Inflammatory macrophage treated with lipopolysaccharide for 4 hours (primary cell): ENCODE results near the gene TEN1.

Source experiments
- DNase-seq: peaks from one replicate; pipeline ENCODE4 v3.0.0-alpha.2; 2020

Gene TEN1

DNA sequence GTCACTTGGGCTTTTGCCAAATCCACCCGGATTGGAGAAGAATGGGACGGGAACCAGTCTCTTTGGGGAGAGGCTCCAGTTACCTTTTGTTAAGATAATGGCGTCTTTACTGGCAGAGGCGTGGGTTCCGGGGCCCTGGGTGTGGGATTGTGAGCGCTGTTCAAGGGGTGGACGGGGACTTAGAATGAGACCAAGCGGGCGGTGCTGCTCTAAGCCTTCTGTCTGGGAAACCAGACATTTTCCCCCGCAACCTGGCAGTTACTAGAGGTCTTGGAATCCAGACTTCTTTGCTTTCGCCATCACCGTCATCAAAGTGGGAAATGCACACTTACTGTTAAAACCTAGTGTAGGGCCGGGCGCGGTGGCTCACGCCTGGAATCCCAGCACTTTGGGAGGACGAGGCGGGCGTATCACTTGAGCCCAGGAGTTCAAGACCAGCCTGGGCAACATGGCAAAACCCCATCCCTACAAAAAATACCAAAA, 706 bp downstream of the TEN1 start:
- DNase-seq: peak; percentile 39

DNA sequence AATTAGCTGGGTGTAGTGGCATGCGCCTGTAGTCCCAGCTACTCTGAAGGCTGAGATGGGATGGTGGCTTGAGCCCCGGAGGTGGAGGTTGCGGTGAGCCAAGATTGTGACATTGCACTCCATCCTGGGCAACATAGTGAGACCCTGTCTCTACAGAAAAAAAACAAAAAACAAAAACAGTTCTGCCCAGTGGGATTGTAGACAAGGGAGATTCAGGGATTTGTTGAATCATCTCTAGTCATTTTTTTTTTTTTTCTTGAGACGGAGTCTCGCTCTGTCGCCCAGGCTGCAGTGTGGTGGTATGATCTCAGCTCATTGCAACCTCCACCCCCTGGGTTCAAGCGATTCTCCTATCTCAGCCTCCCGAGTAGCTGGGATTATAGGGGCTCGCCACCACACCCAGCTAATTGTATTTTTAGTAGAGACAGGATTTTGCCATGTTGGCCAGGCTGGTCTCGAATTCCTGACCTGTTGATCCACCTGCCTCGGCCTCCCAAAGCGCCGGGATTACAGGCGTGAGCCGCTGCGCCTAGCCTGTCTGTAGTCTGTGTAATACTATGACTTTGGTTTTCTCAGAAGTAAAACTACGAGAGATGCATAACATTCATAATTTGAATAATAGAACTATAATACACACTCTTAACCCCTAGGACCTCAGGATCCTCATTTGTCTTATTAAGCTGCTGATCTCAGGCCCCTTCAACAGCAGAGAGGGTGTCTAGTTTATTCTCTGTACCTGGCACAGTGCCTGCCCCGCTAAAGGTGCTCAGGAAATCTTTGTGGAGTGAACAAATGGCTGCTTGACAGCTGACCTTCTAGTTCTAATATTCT, 1.4 kb downstream of the TEN1 start:
- DNase-seq: no peak

DNA sequence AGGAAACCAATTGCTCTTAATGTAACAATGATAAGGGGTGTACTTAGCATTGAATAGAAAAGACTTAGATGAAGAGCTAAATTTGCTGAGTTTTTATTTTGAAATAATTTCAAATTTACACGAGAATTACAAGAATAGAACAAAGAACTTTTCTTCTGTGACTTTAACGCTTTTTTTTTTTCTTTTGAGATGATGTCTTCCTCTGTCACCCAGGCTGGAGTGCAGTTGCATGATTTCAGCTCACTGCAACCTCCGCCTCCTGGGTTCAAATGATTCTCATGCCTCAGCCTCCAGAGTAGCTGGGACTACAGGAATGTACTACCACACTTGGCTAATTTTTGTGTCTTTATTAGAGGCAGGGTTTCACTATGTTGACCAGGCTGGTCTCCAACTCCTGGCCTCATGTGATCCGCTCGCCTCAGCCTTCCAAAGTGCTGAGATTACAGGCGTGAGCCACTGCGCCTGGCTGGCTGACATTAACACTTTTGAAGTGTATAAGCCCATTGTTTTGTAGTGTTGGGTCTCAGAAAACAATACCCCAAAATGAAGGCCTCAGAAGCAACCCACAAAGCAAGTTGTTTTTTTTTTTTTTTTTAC, 2.1 kb downstream of the TEN1 start:
- no peak for DNase-seq

DNA sequence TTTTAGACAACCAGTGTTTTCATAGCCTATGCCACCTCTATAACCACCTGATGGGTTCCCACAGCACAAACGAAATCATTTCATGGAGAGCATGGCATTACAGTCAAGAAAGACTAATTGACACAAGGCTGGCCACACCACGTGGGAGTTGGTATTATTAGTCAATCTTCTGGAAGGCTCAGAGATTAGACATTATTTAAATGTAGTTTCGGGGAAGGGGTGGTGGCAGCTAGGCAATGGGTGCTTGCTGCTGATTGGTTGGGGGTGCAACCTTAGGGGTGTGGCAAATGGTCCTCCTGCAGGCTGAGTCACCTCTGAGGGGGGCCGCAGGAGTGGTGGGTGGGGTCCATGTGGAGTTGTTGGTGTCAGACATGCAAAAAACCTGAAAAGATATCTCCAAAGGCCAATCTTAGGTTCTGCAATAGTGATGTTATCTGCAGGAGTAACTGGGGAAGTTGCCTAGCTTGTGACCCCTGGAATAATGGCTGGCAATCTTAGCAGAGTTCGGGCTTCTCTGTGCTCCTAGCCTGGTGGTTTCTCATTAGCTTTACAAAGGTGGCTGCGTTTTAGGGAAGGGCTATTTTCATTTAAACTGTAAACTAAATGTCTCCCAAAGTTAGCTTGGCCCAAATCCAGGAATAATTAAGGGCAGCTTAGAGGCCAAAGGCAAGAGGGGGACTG, 4.6 kb downstream of the TEN1 start:
- DNase-seq: peak; percentile 74

DNA sequence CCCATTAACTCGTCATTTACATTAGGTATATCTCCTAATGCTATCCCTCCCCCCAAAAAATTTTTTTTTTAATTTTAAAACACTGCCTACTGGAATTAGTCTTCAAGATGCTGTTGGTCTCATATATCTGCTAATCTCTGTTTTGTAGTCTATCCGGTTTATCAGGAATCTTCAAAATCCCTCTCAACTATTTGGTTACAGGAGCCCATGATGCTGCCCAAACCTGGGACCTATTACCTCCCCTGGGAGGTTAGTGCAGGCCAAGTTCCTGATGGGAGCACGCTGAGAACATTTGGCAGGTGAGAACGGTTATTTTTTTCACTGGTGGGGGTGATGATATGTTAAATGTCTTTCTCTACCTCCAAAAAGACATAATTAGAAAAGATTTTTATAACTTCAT, 6.9 kb downstream of the TEN1 start:
- DNase-seq: no peak

DNA sequence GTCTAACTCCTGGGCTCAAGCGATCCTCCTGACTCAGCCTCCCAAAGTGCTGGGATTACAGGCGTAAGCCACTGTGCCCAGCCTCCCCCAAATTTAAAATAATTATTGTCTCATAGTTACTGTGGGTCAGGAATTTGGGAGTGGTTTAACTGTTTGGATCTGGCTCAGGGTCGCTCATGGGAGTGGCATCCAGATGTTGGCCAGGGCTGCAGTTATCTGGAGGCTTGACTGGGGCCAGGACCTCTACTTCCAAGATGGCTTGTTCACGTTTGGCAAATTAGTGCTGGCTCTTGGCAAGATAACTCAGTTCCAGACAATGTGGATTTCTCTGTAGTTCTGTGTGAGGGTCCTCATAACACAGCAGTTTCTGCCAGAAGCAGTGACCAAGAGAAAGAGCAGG, 8.0 kb downstream of the TEN1 start:
- DNase-seq: no peak

DNA sequence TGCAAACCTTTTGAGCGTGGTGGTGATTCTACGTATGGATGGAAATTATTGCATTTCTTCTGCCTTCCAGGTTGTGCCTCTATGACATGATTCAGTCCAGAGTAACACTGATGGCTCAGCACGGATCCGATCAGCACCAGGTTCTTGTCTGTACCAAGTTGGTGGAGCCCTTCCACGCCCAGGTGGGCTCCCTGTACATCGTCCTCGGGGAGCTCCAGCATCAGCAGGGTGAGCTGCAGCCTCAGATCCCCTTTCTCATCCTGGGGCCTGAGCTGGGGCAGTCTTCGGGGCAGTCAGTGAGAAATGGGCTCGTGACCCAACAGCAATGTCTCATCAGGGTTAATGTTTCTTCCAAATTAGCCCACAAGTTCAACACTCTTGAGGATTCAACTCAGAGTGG, 12.4 kb downstream of the TEN1 start:
- DNase-seq: no peak

DNA sequence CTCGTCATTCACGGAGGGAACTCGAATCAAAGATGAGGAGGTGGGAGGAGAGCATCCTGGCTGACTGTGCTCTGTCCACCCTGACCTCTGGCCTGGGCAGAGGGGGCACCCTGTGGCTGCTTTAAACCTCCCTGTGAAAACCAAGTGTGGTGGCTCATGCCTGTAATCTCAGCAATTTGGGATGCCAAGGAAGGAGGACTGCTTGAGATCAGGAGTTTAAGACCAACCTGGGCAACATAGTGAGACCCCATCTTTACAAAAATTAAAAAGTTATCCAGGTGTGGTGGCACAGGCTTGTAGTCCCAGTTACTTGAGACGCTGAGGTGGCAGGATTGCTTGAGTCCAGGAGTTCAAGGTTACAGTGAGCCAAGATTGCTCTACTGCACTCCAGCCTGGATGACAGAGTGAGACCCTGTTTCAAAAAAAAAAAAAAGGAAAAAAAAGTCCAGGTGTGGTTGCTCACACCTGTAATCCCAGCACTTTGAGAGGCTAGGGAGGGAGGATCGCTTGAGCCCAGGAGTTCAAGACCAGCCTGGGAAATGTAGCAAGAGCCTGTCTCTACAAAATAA, 15.8 kb downstream of the TEN1 start:
- DNase-seq: no peak

DNA sequence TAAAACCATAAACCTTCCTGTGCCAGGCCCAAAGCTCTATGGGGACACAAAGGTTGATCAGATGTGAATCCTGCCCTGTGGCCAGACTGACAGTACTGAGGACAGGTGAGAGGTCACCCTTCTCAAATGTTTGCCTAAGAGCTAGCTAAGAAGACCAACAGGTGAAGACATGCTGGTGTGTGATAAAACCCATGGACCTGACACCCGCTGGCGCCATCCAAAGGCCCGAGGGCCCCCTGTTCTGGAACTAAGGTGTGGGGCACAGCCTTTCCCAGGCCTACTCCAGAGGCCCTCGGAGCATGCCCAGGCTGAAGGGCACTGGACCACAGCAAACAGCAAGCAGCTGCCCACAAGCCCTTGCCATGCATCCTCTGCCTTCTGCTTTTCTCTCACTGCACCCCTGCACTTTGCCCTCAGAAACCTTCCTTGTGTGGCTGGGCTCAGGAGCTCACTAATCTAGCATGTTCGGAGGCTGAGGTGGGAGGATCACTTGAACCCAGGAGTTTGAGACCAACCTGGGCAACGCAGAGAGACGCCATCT, 16.4 kb downstream of the TEN1 start:
- no peak for DNase-seq

DNA sequence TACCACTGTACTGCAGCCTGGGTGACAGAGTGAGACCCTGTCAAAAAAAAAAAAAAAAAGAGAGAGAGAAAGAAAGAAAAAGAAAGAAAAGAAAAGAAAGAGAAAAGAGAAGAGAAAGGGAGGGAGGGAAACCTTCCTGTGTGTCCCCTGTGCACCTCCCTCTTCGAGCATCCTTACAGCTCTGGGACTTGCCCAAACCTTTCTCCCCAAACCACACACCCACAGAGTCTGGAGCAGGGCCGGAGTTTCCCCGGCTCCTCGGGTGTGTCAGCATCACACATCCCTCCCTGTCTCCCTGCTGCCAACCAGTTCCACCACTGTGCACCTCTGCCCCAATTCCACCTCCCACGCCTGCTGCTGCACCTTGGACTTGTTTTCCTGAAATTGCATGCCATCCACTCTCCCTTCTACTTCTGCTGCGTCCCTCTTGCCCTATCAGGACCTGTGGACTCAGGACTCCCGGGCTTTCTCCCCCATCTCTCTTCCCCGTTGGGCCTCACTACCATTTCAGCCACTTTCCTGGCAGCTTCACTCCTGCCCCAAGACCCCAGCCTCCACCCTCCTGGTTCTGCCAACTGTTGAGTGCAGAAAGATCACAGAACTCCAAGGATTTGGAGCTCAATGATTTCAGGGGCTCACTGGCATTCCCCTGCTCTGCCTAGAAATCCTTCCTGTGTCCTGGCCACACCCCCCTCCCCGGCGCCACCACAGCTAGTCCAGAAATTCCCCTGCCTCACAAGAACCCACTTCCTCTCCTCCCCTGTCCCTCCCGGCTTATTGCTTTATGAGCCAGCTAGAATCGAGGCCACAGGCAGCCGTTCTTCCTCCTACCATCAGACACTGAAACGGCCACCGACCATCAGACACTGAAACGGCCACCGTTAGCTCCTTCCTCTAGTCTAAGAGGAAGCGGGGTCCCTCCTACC, 17.9 kb downstream of the TEN1 start:
- peak; percentile 94 for DNase-seq

DNA sequence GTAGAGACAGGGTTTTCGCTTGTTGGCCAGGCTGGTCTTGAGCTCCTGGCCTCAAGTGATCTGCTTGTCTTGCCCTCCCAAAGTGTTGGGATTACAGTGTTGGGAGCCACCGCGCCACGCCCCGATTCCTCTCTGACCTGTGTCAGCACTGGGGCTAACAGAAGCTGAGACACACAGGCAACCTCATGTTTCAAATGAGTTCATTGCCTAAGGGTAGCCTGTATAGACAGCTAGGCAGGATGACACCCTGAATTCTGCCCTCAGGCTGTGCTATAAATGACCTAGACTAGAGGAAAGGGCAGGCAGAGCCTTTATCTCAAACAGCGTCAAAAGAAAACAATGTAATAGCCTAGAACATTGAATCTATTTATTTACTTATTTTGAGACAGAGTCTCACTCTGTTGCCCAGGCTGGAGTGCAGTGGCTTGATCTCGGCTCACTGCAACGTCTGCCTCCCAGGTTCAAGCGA, 19.3 kb downstream of the TEN1 start:
- DNase-seq: peak; percentile 12

DNA sequence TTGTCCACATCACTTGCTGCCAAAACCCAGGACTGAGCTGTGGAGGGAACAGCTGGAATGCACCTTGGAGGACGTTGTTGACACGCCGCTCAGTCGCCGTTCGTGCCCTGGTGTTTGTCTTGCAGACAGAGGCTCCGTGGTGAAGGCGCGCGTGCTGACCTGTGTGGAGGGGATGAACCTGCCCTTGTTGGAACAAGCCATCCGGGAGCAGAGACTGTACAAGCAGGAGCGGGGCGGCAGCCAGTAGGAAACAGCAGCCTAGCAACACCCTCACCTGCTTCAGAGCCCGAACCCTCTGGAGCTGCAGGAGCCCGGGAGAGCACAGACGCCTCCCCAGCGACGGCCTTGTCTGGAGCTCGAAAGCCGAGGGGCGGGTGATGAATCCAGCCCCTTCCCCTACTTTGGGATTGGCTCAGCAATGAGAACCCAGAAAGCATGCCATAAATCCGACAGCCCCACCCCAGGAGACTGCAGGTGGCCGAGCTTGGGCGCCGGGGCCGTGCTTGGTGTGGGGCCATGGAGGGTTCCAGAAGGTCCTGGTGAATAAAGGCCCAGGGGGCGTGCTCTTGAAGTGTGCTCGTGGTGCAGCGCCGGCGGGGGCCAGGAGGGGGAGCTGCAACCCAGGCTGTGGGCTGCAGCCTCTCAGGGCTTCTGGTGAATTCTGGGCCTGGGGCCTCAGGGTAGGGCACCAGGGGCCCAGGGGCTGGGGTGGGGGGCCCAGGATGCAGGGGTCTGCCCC, 21.1 kb downstream of the TEN1 start:
- peak; percentile 51 for DNase-seq

DNA sequence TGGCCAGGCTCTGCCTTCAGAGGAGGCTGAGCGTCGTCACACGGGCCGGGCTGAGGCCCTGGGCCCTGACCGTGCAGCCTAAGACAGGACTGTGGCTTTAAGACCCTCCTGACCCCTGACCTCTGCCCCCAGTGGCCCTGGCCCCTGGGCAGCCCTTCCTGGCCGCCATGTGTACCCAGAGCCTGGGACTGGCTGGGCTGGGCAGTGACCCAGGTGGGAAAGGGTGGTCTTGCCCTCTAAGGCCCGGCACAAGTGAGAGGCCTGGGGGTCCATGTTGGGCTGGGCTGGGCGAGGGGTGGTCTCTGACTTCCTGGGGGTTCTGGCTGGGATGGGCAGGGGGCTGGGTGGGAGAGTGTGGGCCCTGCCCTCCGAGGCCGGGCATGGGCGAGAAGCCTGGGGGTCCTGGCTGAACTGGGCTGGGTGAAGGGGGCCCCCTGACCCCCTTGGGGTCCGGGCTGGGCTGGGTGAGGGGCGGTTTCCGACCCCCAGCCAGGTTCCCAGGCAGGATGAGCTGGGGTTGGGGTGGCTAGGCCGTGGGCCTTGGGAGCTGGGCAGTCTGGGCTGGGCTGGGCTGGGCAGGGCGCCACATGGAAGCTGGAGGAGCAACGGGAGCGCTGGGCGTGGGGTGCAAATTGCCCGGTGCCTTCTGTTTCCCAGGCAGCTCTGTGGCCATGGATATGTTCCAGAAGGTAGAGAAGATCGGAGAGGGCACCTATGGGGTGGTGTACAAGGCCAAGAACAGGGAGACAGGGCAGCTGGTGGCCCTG, 21.9 kb downstream of the TEN1 start, which contains the start of gene CDK3:
Gene CDK3 (plus strand): TSS at position 101 of the 767 bp plus-strand sequence. CDS start 571 bp downstream, at position 672.
- no peak for DNase-seq

DNA sequence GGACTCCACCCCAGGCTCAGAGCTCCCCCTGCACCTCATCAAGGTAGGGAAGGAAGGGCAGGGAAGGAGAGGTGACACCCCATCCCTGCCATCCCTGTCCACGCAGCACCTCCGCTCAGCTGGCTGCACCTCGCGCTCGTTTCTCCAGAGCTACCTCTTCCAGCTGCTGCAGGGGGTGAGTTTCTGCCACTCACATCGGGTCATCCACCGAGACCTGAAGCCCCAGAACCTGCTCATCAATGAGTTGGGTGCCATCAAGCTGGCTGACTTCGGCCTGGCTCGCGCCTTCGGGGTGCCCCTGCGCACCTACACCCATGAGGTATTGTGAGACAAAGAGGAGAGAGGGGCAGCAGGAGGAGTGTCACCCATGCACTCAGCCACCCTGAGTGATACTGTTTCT, 23.1 kb downstream of the TEN1 start:
- no peak for DNase-seq

DNA sequence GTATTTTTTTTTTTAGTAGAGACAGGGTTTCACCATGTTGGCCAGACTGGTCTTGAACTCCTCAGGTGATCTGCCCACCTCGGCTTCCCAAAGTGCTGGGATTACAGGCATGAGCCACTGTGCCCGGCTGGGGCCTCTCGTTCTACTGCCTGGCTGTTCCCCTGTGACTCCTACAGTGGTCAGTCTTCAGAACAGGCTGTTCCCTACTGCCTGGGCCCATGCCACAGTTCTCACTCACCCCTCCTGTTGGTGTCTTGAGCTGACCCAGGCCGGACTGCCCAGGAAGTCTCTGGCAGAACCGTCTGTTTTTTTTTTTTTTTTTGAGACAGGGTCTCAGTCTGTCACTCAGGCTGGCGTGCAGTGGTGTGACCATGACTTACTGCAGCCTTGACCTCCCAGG, 24.9 kb downstream of the TEN1 start:
- DNase-seq: no peak

DNA sequence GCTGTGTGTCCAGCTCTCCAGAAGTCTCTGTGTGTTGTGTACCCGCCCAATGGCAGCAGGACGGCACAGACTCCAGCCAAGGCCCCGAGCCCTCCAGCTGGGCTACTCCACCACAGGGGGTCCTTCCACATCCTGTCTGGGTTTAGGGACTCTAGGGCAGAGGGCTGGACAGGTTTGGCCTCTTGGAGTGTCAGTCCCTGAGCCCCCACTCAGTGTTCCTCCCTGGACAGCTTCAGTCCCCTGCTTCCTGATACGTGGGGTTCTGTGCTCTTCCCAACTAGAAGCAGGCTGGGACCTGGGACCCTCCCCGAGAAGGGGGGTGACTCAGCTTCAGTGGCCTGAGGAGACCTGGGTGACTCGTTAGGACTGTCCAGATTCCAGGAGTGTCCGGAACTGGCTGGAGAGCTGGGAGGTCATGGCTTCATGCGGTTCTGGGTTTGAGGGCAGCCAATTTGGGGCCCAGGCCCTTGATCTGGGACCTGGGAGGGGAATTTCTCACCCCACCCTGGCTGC, 25.8 kb downstream of the TEN1 start:
- no peak for DNase-seq

DNA sequence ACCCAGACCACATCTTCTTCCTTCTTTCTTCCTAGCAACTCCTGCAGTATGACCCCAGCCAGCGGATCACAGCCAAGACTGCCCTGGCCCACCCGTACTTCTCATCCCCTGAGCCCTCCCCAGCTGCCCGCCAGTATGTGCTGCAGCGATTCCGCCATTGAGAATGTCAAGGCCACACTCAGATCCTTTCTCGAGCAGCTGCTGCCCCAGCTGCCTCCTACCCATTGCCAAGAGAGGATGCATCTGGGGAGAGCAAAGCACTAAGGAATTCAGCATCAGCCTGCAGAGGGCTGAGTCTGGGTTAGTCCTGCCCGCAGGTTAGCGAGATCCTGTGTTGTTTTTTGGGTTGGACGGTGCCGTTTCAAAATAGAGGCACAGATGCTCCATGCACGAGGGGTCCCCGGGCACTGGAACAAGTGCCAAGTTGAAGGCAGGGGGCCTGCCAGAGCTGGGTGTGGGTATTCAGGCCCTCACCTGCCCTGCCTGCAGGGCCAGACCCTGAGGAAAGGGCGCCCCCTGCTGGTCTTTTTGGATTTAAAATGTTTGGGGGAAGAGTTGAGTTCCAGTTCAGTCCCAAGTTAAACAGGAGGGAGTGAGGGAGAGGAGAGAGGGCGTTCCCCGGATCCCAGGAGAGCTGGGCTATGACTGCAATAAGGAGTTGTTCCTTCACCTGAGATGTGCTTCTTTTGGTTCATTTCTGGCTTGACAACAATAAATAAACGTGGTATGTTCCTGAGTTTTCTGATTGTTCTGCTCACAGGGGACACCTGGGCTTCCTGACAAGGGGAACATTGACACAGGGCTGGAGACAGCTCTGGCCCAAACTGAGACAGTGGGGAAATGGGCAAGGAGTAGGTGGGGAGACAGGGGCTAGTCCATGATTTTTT, 26.5 kb downstream of the TEN1 start:
- DNase-seq: peak; percentile 76

DNA sequence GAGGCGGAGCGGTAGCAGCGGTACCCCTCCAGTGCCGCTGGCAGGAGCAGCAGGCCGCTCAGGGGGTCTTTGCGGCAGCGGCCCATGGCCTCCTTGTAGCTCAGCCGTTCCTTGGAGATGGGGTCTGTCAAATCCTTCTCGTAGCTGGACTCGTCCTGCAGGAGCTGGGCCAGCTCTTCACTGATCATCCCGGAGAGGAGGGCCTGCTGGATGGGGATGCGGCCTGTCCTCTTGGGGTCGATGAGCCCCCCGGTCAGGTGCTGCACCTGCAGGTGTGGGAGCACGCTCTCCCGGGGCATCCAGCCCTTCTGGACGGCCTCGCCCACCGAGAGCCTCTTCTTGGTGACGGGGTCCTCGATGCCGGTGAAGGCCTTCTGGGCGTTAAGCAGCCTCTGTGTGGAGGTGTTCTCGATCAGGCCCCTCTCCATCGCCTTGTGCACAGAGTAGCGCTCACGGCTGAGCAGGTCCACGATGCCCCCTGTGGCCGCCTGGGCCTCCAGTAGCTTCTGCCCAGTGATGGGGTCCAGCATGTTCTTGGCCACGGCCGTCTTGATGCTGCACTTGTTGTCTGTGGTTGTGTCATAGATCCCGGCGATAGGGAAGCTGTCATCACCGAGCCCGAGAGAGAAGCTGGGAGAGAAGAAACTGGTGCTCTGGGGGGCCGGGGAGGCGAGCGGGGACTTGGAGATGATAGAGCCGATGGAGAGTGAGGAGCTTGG, 28.2 kb downstream of the TEN1 start:
- DNase-seq: no peak

DNA sequence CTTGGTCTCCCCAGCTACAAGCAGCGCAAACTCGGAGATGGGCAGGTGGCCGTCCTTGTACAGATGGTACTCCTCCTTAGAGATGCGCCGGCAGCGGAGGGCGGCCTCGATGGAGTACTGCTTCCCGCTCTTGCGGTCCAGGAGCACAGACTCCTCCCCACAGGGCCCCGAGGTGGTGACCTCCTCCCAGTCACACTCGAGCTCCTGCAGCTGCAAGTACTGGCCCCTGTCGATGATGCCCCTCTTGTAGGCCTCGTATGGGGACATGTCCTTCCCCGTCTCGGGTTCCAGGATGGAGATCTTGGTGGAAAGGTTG, 28.8 kb downstream of the TEN1 start:
- no peak for DNase-seq
